COLO829 (cell line): ENCODE measurements around the gene FBXO39.
"Not testable (repeated sequence)": the region's sequence is repeated elsewhere in the genome, so short reads cannot be mapped to it uniquely, and the experiment has no call there.

Experiments
- DNase-seq: peaks from one replicate; pipeline ENCODE4 v3.0.0; 2012; ENCODE audit warnings: low spot score

The FBXO39 gene

DNA sequence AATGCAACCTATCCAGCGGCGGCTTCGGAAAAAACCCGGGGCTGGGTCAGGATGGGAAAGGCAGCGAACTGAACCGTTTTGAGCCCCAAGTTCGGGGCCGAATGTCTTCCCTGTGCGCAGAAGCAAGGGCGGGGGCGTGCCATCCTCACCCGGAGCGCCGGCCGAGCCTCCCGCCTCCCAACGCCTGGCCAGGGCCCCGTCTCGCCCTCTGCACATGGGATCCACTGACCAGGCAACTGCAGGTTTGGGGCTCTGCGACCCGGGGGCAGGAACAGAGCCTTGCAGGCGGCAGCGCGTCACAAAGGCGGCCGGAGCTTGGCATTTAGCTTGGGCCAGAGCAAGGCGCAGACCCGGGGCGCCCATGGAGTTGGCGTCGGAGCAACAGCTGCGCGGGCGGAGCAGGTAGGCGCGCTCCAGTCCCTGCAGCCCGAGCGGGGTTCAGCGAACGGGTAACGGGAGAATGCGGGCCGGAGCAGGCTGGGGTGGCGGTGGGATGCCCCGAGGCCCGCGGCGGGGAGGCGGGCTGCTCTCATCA, at the start of gene FBXO39:
Gene FBXO39 (plus strand): TSS at position 345 of the 535 bp plus-strand sequence. CDS start 3,654 bp downstream, outside the sequence.
- no peak for DNase-seq

DNA sequence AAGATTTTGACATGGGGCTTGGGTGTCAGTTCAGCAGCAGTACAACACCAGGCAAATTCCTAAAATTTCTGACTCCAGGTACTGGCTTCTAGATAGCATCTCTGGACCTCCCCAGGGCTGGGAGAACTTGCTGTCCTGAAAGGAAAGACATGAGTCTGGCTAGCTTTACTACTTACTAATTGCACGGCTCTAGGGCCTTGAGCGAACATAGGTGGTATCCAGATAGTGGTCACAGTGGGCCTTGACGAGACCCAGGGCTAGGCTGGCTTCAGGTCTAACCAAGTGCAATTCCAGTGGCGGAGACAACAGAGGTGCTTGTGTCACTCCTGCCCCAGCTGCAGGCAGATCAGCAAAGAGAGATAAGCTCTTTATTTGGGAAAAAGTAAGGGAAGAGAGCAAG, 46.5 kb upstream of the FBXO39 start:
- DNase-seq = no peak

DNA sequence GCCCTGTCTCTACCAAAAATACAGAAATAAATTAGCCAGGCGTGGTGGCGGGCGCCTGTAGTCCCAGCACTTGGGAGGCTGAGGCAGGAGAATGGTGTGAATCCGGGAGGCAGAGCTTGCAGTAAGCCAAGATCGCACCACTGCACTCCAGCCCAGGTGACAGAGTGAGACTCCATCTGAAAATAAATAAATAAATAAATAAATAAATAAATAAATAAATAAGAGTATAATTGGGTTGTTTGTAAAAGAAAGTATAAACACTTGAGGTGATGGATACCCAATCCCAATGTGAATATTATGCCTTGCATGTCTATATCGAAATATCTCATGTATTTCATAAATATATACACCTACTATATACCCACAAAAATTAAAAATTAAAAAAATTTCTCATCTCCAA, 29.4 kb upstream of the FBXO39 start:
- DNase-seq = not testable (repeated sequence)

DNA sequence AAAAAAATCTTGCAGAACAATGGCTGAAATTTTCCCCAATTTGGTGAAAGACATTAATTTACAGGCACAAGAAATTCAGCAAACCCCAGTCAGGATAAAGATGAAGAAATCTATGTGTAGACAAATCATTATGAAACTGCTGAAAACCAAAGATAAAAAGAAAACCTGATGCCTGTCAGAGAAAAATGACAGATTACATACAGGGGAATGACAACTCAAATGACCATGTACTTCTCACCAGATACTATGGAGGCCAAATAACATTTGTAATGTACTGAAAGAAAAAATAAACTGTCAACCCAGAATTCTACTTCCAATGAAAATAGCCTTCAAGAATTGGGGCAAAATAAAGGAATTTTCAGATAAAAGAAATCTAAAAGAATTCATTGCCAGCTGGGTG, 27.4 kb upstream of the FBXO39 start:
- DNase-seq = no peak

DNA sequence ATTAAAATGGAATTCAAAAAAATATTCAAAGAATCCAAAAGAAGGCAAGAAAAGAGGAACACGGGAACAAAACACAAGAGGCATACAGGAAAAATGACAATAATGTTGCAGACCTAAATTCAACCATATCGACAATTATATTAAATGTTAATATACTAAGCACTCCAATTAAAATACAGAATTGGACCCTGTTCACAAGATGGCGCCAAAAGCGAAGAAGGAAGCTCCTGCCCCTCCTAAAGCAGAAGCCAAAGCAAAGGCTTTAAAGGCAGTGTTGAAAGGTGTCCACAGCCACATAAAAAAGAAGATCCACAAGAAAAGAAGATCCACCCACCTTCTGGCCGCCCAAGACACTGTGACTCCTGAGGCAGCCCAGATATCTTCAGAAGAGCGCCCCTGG, 26.5 kb upstream of the FBXO39 start:
- no peak for DNase-seq

DNA sequence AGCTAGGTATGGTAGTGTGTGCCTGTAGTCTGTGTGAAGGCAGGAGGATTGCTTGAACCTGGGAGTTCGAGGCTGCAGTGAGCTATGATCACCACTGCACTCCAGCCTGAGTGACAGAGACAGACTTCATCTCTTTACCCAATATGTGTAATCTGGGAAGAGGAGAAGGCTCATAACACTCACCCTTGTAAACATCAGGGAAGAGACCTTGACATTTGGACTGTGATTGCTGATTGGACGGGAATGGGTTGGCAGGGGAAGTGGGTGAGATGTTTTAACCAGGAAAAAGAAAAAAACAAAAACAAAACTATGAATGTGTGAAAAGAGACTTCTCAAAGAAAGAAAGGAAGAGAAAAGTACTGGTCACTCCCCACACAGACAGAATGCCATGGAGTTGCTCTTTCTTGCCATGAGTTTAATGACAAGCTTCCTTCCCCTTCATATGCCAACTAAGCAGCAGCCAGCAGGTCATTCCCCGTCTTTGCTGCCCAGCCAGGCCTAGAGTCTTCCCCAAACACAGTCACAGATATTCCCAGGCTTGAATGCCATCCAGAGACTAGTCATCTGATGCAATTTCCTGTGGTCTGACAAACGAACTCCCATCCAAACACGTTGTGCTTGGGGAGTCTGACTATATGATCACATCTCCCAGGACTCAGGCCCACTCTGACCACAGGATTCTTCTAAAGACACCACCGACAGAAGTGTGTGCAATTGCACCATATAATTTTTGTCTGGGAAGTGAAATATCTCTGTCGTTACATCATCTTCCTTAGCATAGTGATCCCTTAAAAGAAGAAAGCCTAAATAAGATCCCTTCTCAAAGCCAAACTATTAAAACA, 23.7 kb upstream of the FBXO39 start:
- no peak for DNase-seq

DNA sequence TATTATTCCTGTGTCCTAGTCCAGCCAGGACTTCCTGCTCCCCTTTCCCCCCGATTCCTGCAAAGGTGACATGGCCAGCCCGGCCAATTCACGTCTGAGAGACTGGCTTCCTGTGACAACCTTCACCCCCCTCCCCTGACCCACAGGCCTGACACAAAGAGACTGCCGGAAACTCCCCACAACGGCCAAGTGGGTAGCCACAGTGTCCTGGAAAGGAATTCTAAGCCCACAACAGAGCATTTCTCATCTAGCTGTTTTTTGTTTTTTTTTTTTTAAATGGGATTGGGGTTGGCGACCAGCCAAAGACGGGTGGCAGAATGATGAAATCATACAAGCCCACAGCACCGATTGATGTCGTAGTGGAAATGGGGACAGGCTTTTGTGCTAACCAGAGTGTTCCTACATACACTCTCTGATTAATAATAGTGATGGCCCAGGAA, 23.0 kb upstream of the FBXO39 start:
- DNase-seq = no peak

DNA sequence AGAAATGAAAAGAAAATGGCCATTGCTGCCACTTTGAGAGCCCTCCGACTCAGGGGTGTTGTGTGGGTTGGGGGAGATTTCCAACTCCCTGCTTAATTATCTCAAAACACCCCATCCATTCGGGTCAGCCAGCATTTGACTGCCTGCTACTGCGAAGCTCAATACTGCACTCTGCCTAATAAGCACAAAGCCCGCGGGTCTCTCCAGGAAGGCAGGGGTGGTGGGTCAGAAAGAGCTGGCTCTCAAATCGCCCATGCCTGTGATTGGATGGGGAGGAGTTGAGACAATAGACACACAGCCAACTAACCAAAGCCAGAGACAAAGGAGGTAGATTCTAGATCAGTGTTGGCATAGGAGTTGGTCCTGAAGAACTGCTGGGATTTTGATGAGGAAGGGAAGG, 22.5 kb upstream of the FBXO39 start:
- DNase-seq = no peak

DNA sequence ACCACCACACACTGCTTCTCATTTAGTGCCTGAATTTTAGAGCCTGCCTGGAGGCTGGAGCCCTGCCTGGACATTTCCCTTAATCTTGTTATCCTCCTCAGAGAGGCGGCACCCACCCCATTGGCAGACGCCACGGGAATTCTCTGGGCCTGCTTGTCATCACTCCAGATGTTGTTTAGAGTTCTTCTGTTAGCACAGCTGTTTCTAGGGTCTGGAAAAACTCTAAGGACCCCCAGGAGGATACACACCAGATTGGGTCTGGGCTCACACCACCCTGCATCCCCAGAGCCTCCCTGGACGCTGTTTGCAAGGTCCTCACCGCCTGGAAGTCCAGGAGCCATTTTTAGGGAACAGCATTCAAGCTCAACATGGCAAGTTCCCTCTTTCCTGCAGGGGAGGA, 20.7 kb upstream of the FBXO39 start:
- no peak for DNase-seq

DNA sequence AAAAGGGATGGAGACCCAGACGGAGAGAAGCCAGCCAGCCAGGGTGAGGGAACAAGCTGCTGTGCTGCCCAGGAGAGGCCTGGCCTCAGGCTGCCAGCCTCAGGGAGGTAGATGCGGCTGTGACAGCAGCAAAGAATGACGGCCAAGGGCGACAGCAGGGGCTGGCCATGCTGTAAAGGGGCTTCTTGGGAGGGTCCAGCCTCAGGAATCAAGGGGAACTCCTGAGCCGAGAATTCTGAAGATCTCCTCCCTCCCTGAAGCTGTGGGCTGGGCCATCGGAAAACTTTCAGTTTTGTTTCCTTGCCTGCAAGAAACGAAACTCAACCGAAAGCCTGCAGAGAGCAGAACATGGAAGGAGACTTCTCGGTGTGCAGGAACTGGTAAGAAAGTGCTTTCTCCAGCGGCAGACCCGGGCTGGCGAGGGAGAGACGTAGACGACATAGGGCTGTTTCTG, 20.3 kb upstream of the FBXO39 start, which contains the start of gene XAF1:
Gene XAF1 (plus strand): TSS at position 316 of the 454 bp plus-strand sequence. CDS start 33 bp downstream, at position 349.
- no peak for DNase-seq

DNA sequence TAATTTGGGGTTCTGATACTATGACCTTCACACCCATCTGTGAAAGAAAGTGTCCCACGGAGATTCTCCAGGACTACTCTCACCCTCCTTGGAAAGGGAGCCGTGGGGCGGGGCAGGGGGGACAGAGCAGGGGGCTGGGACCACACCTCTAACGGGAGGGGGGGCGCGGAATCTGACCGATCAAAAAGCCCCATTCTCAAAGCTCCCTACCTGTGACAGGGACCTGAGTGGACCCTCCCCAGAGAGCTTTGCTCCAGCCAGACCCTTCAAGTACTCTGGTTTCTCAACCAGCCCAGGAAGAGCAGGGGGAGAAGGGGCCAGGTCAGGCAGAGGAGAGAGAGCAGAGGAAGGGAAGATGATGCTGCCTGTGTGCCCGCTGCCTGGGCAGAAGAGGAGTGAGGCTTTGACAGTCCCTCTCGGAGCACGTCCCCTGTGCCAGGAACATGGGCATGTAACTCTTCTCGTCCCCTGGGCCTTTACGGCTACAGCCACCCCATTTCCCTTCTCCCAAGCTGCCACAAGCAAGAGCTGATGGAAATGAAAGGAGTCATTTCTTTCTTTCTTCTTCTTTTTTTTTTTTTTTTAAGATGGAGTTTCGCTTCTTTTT, 19.5 kb upstream of the FBXO39 start:
- DNase-seq = no peak

DNA sequence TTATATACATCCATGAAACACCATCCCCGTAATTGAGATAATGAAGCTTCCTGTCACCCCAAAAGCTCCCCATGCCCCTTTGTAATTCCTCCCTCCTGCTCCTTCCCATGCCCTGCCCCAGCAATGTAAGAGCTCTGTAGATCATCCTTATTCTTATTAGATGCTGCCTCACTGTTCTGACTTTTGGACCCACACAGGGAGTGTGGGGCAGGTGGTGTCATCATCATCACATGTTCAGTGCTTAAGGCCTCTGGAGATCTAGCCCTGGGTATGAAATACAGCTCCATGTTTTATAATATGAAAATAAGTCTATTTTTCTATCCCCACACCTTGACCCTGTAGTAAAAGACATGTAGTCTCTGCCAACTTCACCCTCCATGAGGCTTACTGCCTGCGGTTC, 18.3 kb upstream of the FBXO39 start:
- DNase-seq = no peak

DNA sequence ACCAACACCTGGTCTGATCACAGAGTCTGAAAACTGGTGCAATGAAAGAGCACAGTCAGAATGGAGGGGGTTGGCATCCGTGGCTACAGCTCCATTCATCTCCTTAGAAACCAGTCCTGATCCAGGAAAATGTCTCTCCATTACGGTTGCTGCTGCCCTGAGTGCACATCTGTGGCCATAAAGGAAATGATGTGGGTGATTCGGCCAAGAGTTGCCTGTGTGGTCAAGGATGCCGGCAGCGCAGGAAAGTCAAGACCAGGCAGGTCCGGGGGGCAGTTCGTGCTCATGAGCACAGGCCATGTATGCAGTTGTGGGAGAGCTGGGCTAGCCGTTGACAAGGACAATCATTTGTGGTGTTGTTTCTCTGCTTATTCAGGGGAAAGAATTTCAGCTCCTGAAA, 14.2 kb upstream of the FBXO39 start:
- DNase-seq = no peak

DNA sequence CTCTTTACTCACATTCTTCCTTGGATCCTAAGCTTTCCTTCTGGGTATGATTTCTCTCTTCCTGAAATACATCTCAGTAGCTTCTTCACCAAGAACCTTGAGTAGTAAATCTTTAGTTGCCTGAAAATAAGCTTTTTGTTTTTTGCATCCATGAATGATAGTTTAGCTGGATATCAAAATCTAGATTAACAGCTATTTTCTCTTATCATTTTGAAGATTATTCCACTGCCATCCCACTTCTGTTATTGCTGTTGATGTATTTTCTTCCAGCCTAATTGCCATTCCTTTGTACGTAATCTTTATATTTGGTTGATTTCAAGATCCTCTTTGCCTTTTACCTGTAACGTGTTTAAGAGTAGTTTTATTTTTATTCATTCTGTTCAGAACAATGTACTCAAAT, 7.6 kb upstream of the FBXO39 start:
- no peak for DNase-seq

DNA sequence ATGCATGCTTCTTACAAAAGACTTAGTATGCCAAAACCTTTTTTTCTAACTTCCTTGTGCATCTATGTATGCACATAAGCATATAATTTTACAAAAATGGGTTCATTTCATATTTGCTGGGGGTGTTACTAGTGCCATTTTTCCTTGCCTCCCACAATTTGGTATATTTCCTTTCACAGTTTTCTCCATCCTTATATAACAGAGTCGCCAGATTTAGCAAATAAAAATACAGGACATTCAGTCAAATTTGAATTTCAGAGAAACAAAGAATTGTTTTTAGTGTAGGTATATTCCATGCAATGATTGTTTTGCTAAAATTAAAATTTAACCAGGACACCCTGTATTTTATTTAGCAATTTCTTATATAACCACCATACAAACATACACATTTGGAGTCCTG, 4.0 kb upstream of the FBXO39 start:
- no peak for DNase-seq

DNA sequence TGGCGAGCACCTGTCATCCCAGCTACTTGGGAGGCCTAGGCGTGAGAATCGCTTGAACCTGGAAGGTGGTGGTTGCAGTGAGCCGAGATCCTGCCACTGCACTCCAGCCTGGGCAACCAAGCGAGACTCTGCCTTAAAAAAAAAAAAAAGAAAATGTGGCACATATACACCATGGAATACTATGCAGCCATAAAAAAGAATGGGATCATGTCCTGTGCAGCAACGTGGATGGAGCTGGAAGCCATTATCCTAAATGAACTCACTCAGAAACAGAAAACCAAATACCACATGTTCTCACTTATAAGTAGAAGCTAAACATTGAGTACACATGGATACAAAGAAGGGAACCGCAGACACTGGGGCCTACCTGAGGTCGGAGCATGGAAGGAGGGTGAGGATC, 1.1 kb upstream of the FBXO39 start:
- not testable (repeated sequence) for DNase-seq

DNA sequence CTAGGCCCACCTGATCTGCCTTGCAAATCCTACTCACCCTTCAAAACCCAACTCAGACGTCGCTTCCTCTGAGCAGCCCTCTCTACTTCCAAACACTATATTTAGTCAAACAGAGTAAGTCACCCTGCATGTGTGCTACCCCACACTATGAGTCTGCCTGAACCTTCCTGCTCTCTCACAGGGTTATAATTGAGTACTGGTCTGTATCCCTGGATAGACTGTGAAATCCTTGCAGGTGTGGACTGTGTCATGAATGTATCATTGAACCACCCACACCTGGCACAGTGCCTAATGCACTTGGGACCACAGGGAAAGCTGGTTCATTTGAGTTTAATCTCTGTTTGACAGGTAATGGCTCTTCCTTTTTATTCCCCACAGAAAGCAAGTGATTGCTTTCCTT, 3.4 kb downstream of the FBXO39 start:
- no peak for DNase-seq

DNA sequence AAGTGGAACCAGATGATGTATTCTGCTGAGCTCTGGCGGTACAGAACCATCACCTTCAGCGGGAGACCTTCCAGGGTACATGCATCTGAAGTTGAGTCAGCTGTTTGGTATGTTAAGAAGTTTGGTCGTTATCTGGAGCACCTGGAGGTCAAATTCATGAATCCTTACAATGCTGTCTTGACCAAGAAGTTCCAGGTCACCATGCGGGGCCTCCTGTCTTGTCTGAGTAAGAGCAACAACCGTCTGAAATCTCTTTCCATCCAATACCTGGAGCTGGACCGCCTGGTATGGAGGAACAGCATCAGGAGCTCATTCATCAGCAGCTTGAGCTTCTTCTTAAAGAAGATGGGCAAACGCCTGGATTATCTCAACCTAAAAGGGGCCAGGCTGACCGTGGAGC, 4.0 kb downstream of the FBXO39 start:
- DNase-seq = no peak

DNA sequence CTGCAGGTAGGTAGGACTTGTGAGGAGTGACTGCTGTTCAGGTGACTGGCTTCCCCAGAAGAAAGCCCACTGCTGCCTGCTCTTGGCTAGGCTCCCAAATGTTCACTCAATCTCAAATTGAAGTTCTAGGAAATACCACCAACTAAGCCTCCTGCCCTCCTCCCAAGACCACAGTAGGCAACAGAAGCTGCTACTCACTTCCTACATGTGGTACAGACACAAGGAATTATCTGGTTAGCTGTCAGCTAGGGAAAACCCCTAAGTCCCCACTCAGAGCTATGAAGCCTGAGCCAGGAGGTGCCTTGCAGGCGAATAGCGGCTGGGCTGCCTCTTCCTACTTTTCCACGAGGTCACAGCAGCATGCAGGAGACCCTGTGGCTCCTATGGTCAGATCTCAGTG, 4.9 kb downstream of the FBXO39 start:
- DNase-seq = no peak

DNA sequence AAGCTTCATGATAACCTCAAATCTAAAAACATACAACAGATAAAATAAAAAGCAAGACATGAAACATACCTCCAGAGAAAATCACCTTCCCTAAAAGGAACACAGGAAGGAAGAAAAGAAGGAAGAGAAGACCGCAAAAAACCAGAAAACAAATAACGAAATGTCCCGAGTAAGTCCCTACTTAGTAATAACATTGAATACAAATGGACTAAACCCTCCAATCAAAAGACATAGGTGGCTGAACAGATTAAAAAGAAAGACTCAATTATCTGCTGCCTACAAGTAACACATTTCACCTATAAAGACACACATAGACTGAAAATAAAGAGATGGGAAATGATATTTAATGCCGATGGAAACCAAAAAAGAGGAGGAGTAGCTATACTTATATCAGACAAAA, 6.2 kb downstream of the FBXO39 start:
- no peak for DNase-seq

DNA sequence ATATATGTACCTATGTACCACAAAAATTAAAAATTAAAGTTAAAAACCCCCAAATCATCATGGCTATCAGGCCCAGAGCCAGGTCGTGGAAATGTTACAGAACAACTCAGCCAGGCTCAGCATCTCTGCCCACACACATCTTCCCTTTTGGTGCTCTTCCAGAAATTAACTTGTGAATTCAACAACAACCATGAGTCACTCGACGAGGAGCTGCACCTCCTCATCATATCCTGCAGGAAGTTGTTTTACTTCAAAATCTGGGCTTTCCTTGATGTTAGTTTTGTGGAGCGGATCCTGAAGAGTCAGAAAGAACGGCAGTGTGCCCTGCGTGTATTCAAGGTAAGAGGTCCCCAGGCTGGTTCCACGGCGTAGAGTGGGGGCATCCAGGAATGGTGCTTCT, 10.6 kb downstream of the FBXO39 start:
- DNase-seq = peak; percentile 34

DNA sequence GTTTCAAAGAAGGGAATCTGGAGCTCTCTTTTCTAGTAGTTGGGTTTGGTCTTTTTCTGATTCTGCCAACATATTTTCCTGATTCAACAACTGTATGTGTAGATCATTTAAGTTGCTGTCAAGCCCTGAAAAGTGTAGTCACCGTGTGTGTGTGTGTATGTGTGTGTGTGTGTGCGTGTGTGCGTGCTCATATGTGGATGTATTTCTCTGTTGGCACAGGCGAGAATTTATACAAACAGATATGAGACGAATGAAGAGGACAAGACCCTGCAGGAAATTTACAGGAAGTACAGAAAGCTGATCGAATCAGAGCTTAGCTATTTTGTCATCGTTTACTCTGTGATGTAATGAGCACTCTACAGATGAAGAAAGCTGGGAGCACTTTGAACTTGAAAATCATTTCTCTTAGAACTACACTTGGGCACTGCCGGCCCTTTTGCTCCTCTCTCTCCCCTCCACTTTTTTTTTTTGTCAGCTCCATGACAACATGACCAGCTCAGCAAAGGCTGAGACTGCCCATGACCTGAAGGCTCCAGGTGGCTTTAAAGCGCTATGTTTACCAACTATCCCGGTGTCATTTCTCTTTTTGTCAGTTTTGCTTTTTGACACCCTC, 11.2 kb downstream of the FBXO39 start:
- no peak for DNase-seq

DNA sequence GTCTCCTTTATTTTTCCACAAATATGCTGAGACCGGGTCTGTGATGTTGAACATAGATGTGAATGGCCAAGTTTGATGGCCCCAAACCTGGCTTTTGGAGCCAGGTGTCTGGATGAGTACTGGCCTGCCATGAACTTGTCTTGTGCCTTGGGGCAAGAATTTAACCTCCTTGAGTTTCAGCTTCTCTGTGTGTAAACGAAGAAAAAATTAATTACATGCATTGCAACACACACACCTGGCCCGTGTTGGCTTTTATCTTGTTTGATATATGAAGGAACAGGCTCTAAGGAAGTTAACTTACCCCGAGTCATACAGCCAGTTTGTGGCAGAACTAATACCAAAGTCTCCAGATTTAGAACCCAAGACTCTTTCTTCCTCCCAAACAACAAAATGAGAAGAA, 13.1 kb downstream of the FBXO39 start:
- DNase-seq = no peak
